HEK293 (cell line): Measurements from ENCODE around the gene TANGO2.
A peak's percentile ranks its signal among the peaks of the same experiment; 100 is the strongest.

Experiments used
- CTCF ChIA-PET: fragments of 350-600 bp; formaldehyde crosslinking; extraction: SDS; loops from one replicate; lab custom pipeline; 2021; ENCODE audit warnings: antibody characterized with exemption; lab: Yijun Ruan, JAX
- POLR2A ChIA-PET: fragments of 300-600 bp; formaldehyde crosslinking; extraction: SDS; loops from one replicate; lab custom pipeline; 2020; ENCODE audit warnings: antibody characterized with exemption, inconsistent platforms; lab: Yijun Ruan, JAX
- H3K27ac ChIP-seq: fragments of 200-500 bp; sonication (Bioruptor generic); 2 replicates; pipeline ENCODE4 v1.5.1; 2014; ENCODE audit warnings: low read depth, low read length, control low read depth, inconsistent platforms; ENCODE audit errors: extremely low read depth
- H3K36me3 ChIP-seq, 2 experiments: fragments of 200-500 bp in 1 of 2; sonication (Bioruptor generic) in 1 of 2; 1 replicate in 1 of 2; 2 replicates in 1 of 2; pipeline ENCODE4 v1.5.1; 2014 to 2017; ENCODE audit warnings: inconsistent platforms in 2 of 2, low read length in 2 of 2; ENCODE audit not compliant: control insufficient read depth in 2 of 2, insufficient read depth in 1 of 2
- H3K4me1 ChIP-seq: fragments of 200-500 bp; sonication (Bioruptor generic); 2 replicates; pipeline ENCODE4 v1.5.1; 2014; ENCODE audit warnings: mild to moderate bottlenecking, low read length, inconsistent platforms; ENCODE audit not compliant: control insufficient read depth, insufficient read depth
- H3K4me3 ChIP-seq: 2 replicates; pipeline ENCODE4 v1.5.1; 2011; ENCODE audit warnings: low read depth, mild to moderate bottlenecking, control low read depth, low read length, moderate library complexity
- H3K9me3 ChIP-seq: fragments of 200-500 bp; sonication (Bioruptor generic); 2 replicates; pipeline ENCODE4 v1.5.1; 2014; ENCODE audit warnings: low read depth, low read length, inconsistent platforms; ENCODE audit not compliant: control insufficient read depth, insufficient read depth
- AEBP2 ChIP-seq: fragments of 450-650 bp; formaldehyde crosslinking; IDR thresholded peaks from 2 replicates; pipeline ENCODE4 v1.5.1; 2016; ENCODE audit warnings: missing biosample characterization, missing genetic modification characterization, borderline replicate concordance
- BCL11B ChIP-seq: fragments of 450-650 bp; formaldehyde crosslinking; IDR thresholded peaks from 2 replicates; pipeline ENCODE4 v1.5.1; 2016; ENCODE audit warnings: low read depth, missing biosample characterization, missing genetic modification characterization
- EGR2 ChIP-seq: fragments of 450-650 bp; formaldehyde crosslinking; IDR thresholded peaks from 2 replicates; pipeline ENCODE4 v1.5.1; 2016; ENCODE audit warnings: low read depth, missing biosample characterization, missing genetic modification characterization
- GFI1B ChIP-seq: fragments of 450-650 bp; formaldehyde crosslinking; IDR thresholded peaks from 2 replicates; pipeline ENCODE4 v1.5.1; 2016; ENCODE audit warnings: missing biosample characterization, missing genetic modification characterization
- GLIS2 ChIP-seq: fragments of 450-650 bp; formaldehyde crosslinking; IDR thresholded peaks from 2 replicates; pipeline ENCODE4 v1.5.1; 2016; ENCODE audit warnings: missing biosample characterization, missing genetic modification characterization
- HIC1 ChIP-seq: fragments of 450-650 bp; formaldehyde crosslinking; IDR thresholded peaks from 2 replicates; pipeline ENCODE4 v1.5.1; 2016; ENCODE audit warnings: missing biosample characterization, missing genetic modification characterization
- HOXC10 ChIP-seq: sonication (generic); formaldehyde crosslinking; IDR thresholded peaks from 2 replicates; pipeline ENCODE4 v1.8.1; 2023; ENCODE audit warnings: mild to moderate bottlenecking, missing genetic modification reagents
- IKZF3 ChIP-seq: fragments of 450-650 bp; IDR thresholded peaks from 2 replicates; pipeline ENCODE4 v1.5.0; 2018; ENCODE audit warnings: missing biosample characterization, mild to moderate bottlenecking, missing genetic modification characterization, moderate library complexity
- KLF10 ChIP-seq: fragments of 450-650 bp; IDR thresholded peaks from 2 replicates; pipeline ENCODE4 v1.5.1; 2018; ENCODE audit warnings: missing biosample characterization, mild to moderate bottlenecking, missing genetic modification characterization
- KLF7 ChIP-seq: fragments of 450-650 bp; formaldehyde crosslinking; IDR thresholded peaks from 2 replicates; pipeline ENCODE4 v1.5.1; 2016; ENCODE audit warnings: missing biosample characterization, missing genetic modification characterization, borderline replicate concordance
- MZF1 ChIP-seq: fragments of 450-650 bp; formaldehyde crosslinking; IDR thresholded peaks from 2 replicates; pipeline ENCODE4 v1.5.1; 2017; ENCODE audit warnings: missing biosample characterization, missing genetic modification characterization, borderline replicate concordance
- SALL2 ChIP-seq: fragments of 450-650 bp; formaldehyde crosslinking; IDR thresholded peaks from 2 replicates; pipeline ENCODE4 v1.5.0; 2017; ENCODE audit warnings: missing biosample characterization, mild to moderate bottlenecking, missing genetic modification characterization, borderline replicate concordance
- ZIC2 ChIP-seq: fragments of 450-650 bp; formaldehyde crosslinking; IDR thresholded peaks from 2 replicates; pipeline ENCODE4 v1.5.1; 2016; ENCODE audit warnings: missing biosample characterization, missing genetic modification characterization
- ZNF121 ChIP-seq: fragments of 450-650 bp; formaldehyde crosslinking; IDR thresholded peaks from 2 replicates; pipeline ENCODE4 v1.5.1; 2016; ENCODE audit warnings: missing biosample characterization, missing genetic modification characterization
- ZNF146 ChIP-seq: fragments of 450-650 bp; formaldehyde crosslinking; IDR thresholded peaks from 2 replicates; pipeline ENCODE4 v1.5.1; 2016; ENCODE audit warnings: missing biosample characterization, missing genetic modification characterization
- ZNF19 ChIP-seq: fragments of 450-650 bp; formaldehyde crosslinking; IDR thresholded peaks from 2 replicates; pipeline ENCODE4; 2016; ENCODE audit warnings: missing biosample characterization, missing genetic modification characterization, low read depth
- ZNF248 ChIP-seq: fragments of 450-650 bp; formaldehyde crosslinking; IDR thresholded peaks from 2 replicates; pipeline ENCODE4 v1.5.1; 2017; ENCODE audit warnings: missing biosample characterization, missing genetic modification characterization
- ZNF302 ChIP-seq: fragments of 450-650 bp; formaldehyde crosslinking; IDR thresholded peaks from 2 replicates; pipeline ENCODE4 v1.5.1; 2016; ENCODE audit warnings: missing biosample characterization, missing genetic modification characterization, low read depth
- ZNF335 ChIP-seq: fragments of 450-650 bp; formaldehyde crosslinking; conservative IDR thresholded peaks from 2 replicates; pipeline ENCODE4 v1.5.1; 2016; ENCODE audit warnings: missing biosample characterization, missing genetic modification characterization
- ZNF513 ChIP-seq: fragments of 450-650 bp; IDR thresholded peaks from 2 replicates; pipeline ENCODE4 v1.5.1; 2018; ENCODE audit warnings: missing biosample characterization, missing genetic modification characterization
- ZNF518A ChIP-seq: fragments of 450-650 bp; formaldehyde crosslinking; conservative IDR thresholded peaks from 2 replicates; pipeline ENCODE4 v1.5.1; 2016; ENCODE audit warnings: low read depth, missing biosample characterization, missing genetic modification characterization
- ZNF521 ChIP-seq: fragments of 450-650 bp; formaldehyde crosslinking; IDR thresholded peaks from 2 replicates; pipeline ENCODE4 v1.5.1; 2017; ENCODE audit warnings: missing biosample characterization, mild to moderate bottlenecking, missing genetic modification characterization
- ZNF548 ChIP-seq: fragments of 450-650 bp; formaldehyde crosslinking; IDR thresholded peaks from 2 replicates; pipeline ENCODE4 v1.5.1; 2016; ENCODE audit warnings: missing biosample characterization, missing genetic modification characterization
- ZNF621 ChIP-seq: fragments of 450-650 bp; formaldehyde crosslinking; IDR thresholded peaks from 2 replicates; pipeline ENCODE4 v1.5.1; 2017; ENCODE audit warnings: missing biosample characterization, missing genetic modification characterization
- ZNF768 ChIP-seq: fragments of 450-650 bp; formaldehyde crosslinking; IDR thresholded peaks from 2 replicates; pipeline ENCODE4 v1.5.1; 2018; ENCODE audit warnings: missing biosample characterization, mild to moderate bottlenecking, missing genetic modification characterization
- ZNF777 ChIP-seq: fragments of 450-650 bp; formaldehyde crosslinking; IDR thresholded peaks from 2 replicates; pipeline ENCODE4 v1.5.1; 2017; ENCODE audit warnings: missing biosample characterization, missing genetic modification characterization, borderline replicate concordance
- ZNF792 ChIP-seq: fragments of 450-650 bp; formaldehyde crosslinking; IDR thresholded peaks from 2 replicates; pipeline ENCODE4 v1.5.1; 2016; ENCODE audit warnings: missing biosample characterization, missing genetic modification characterization
- ZSCAN30 ChIP-seq: fragments of 450-650 bp; IDR thresholded peaks from 2 replicates; pipeline ENCODE4 v1.5.1; 2018; ENCODE audit warnings: missing biosample characterization, mild to moderate bottlenecking, missing genetic modification characterization, moderate library complexity

The TANGO2 gene

GRCh38 chr22:20015971-20016733 is 4.8 kb upstream of the TANGO2 start:
- H3K36me3 ChIP-seq, result no peaks in the 10 kb centered on the region
- POLR2A ChIA-PET, result interaction anchor here (1.4 kb wide), 1 partner anchor 28 kb away, joined by 5 read pairs; no protein-coding TSS in a partner anchor
- CTCF ChIA-PET, result interaction anchor here (0.6 to 6.9 kb wide), 5 partner anchors 48 to 286 kb away, joined by 3 to 150 read pairs (median 5); no protein-coding TSS in a partner anchor
- H3K4me3 ChIP-seq, result peak overlapping the region; percentile 59
- H3K27ac ChIP-seq, result peak overlapping the region; percentile 24; the same call in 1 of the 2 replicates
- no peaks in the 10 kb centered on the region for H3K4me1 ChIP-seq
- H3K9me3 ChIP-seq, result no peaks in the 10 kb centered on the region
- TF ChIP-seq ZNF121 (tag by site-specific recombination) (0 out of 2 replicates have a peak, but pooled peaks have one; percentile 23), ZNF146 (tag by site-specific recombination) (no peak), ZNF548 (no peak), ZNF19 (tag by site-specific recombination) (no peak), MZF1 (tag by site-specific recombination) (no peak), ZNF518A (no peak), BCL11B (tag by site-specific recombination) (no peak), KLF10 (tag by site-specific recombination) (no peak), AEBP2 (tag by site-specific recombination) (no peak), GLIS2 (tag by site-specific recombination) (peak; percentile 58; the same call in 1 of the 2 replicates), ZNF513 (no peak), IKZF3 (tag by site-specific recombination) (no peak), KLF7 (no peak), ZNF302 (tag by site-specific recombination) (no peak), ZNF777 (tag by site-specific recombination) (no peak; the same call in 1 of the 2 replicates), ZNF792 (no peak), ZNF248 (no peak), HIC1 (tag by site-specific recombination) (peak; percentile 44; the same call in 1 of the 2 replicates), SALL2 (tag by site-specific recombination) (no peak), ZNF621 (no peak), ZNF335 (tag by site-specific recombination) (no peak; the same call in 1 of the 2 replicates), EGR2 (tag by site-specific recombination) (peak; percentile 46), GFI1B (tag by site-specific recombination) (no peak), ZNF521 (tag by site-specific recombination) (no peak), ZIC2 (tag by site-specific recombination) (no peak), ZSCAN30 (tag by site-specific recombination) (no peak), HOXC10 (no peak), ZNF768 (no peak)
